Measurements from ENCODE around the gene SUMO4. TPM values are rescaled to one million over a fixed set of nuclear protein-coding genes. Genes with fewer than 3 reads are reported as not detected.

Gene SUMO4
- total RNA-seq, 1 donor from 2014 or later: 2.0 TPM

DNA sequence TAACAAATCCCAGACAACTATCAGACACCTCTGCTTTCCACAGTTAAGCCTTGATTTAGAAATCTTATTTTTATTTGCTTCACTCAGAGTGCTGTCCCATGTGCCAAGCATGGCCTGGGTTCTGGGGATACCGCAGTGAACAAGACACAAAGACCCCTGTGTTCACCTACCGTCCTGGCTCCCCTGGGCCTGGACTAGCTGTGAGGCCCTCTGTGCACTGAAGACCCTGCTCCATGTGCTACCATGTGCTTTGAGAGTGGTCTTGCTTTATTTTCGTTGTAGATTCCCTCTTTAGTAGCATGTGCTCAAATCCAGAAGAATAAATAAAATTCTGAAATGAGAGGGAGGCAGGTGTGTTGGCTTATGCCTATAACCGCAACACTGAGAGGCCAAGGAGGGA lies 22.5 kb downstream of the SUMO4 start:
- Histone ChIP-seq H3K4me3 (no peak overlapping the region), H3K9me3 (no peaks in the 10 kb centered on the region), H3K4me1 (peaks cover 4% of the 10 kb centered on the region), H3K27ac (no peak overlapping the region), H3K36me3 (no peaks in the 10 kb centered on the region), H3K27me3 (ENCODE audit: low read depth) (no peaks in the 10 kb centered on the region)
- DNase-seq (no peak), ATAC-seq (no peak)
- no peak for TF ChIP-seq CTCF (IDR thresholded peaks at IDR 0.05)
- intact Hi-C loops (cut with DNase I): no loop called here

GRCh38 chr6:149423964-149424440 lies 23.9 kb downstream of the SUMO4 start:
- no peak for TF ChIP-seq CTCF (IDR thresholded peaks at IDR 0.05)
- no peaks in the 10 kb centered on the region for H3K36me3 ChIP-seq

DNA sequence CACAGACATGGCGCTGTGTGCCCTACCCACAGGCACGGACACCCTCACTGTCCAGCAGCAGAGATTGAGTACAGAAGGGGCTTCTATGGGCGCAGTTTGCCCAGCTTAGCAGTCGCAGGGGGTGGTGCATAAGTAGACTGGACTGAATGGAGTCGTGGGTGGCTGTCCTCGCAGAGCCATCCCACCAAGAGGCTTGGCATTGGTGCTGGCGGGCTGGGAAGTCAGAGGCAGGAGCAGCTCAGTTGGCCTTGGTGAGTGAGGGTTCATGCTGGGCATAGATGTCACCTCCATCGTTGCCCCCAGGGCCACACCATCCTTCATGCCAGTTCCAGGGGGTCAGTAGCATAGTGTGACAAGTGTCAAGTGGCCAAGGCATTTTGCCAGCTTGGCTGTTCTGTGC lies 25.2 kb downstream of the SUMO4 start:
- DNase-seq (no peak), ATAC-seq (no peak)
- no peak for TF ChIP-seq CTCF (IDR thresholded peaks at IDR 0.05)
- no peaks in the 10 kb centered on the region for H3K27me3 ChIP-seq (ENCODE audit: low read depth)
- peaks cover 4% of the 10 kb centered on the region for H3K4me1 ChIP-seq
- H3K27ac ChIP-seq: no peak overlapping the region
- intact Hi-C loops (cut with DNase I): no loop called here
- H3K36me3 ChIP-seq: no peaks in the 10 kb centered on the region
- H3K9me3 ChIP-seq: no peaks in the 10 kb centered on the region
- H3K4me3 ChIP-seq: no peak overlapping the region

More at GRCh38 chr6:149423964-149424440, 23.9 kb downstream of the SUMO4 start:
- Histone ChIP-seq H3K4me3 (no peak overlapping the region), H3K27ac (no peak overlapping the region), H3K4me1 (peaks cover 4% of the 10 kb centered on the region), H3K27me3 (ENCODE audit: low read depth) (no peaks in the 10 kb centered on the region), H3K9me3 (no peaks in the 10 kb centered on the region)
- ATAC-seq (no peak), DNase-seq (no peak)
- intact Hi-C loops (cut with DNase I): no loop called here

DNA sequence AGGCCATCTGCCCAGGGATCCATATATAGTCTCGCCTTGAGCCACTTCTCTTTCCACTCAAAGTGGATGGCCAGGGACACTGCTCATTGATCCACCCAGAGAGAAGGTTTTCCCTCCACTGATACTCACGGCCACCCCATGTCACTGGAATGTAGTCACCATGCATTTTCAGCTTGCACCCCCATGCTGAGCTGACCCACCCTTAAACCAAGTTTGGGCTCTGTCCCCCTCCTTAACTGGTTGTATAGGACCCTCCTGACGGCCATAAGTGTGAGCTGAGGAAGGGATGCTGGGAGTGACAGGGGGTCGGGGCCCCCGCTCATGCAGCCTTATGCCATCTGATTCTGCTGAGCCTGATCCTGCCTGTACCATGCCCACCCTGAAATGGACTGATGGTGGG lies 25.7 kb downstream of the SUMO4 start:
- no peak for ATAC-seq
- no peaks in the 10 kb centered on the region for H3K36me3 ChIP-seq
- H3K27ac ChIP-seq: no peak overlapping the region
- intact Hi-C loops (cut with DNase I): no loop called here
- no peaks in the 10 kb centered on the region for H3K27me3 ChIP-seq (ENCODE audit: low read depth)
- DNase-seq: no peak
- no peak overlapping the region for H3K4me3 ChIP-seq
- H3K9me3 ChIP-seq: no peaks in the 10 kb centered on the region
- H3K4me1 ChIP-seq: peaks cover 4% of the 10 kb centered on the region
- TF ChIP-seq CTCF (IDR thresholded peaks at IDR 0.05): no peak

DNA sequence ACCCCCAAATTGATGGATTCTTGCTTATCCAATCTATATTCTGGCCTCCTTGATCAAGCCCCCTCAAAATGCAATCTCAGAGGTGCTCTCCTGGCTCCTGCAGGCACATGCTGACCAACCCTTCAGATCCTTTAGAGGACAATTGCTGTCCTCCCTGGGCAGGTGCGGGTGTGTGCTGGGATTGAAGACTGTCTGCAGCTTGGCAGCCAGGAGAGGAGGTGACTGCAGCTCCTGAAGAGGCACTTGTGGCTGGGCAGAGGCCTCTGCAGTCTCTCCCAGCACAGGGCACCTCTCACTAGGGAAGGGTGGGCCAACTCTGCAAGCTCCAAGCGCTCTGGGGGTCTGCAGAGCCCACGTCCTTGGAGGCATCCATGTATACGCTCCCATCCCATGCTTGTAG lies 28.5 kb downstream of the SUMO4 start:
- TF ChIP-seq CTCF (IDR thresholded peaks at IDR 0.05): no peak
- Histone ChIP-seq H3K36me3 (no peaks in the 10 kb centered on the region), H3K4me3 (no peak overlapping the region), H3K4me1 (peaks cover 11% of the 10 kb centered on the region), H3K27me3 (ENCODE audit: low read depth) (no peaks in the 10 kb centered on the region), H3K9me3 (no peaks in the 10 kb centered on the region), H3K27ac (no peak overlapping the region)
- intact Hi-C loops (cut with DNase I): no loop called here
- DNase-seq: no peak
- no peak for ATAC-seq

Data from lower lobe of right lung (tissue), 2 donors.